Measurements from ENCODE around the gene SND1.

The SND1 gene

DNA sequence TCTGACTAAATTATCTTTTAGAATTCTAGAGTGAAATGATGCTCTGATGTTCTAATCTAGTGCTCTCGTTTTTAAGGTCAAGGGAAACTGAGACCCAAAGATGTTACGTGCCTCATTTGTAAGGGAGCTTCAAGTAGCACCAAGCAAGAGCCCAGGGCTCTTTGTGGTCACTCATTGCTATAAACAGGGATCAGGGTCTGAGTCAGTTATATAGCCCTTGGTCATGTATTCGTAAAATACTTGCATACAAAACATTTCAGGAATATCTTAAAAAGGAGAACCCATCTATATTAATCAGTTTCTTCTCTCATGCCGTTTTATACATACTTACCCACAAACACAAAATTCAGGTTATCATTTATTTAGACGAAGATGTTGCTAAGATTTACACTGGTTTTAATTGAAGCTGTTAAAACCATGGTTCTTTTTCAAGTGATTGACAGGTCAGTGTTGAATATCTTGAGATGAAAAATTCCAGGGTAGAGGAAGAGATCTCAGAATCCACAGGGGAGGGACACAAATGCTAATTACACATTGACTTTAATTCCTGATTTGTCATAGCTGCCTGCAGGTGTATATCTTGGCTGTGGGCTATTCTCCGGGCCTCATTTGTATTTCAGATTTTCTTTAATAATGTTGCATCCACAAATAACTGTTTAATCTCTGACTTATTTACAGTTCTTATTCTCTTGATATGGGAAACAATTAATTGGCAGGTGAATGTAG, 188.4 kb downstream of the SND1 start:
- no peak for DNase-seq

DNA sequence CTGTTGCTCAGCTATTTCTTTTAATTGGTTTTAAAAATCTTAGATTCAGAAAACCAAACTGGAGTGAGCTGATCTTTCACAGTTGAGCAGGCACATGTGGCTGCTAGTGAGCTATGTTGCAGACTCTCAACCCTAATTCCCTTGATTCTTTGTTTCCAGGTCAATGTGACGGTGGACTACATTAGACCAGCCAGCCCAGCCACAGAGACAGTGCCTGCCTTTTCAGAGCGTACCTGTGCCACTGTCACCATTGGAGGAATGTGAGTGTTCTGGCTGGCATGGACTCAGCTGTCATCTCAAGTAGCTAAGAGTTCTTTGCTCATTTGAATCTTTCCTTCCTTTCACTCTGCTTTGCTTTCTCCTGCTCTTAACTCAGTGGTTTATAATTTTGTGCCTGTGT, 192.2 kb downstream of the SND1 start:
- no peak for DNase-seq

DNA sequence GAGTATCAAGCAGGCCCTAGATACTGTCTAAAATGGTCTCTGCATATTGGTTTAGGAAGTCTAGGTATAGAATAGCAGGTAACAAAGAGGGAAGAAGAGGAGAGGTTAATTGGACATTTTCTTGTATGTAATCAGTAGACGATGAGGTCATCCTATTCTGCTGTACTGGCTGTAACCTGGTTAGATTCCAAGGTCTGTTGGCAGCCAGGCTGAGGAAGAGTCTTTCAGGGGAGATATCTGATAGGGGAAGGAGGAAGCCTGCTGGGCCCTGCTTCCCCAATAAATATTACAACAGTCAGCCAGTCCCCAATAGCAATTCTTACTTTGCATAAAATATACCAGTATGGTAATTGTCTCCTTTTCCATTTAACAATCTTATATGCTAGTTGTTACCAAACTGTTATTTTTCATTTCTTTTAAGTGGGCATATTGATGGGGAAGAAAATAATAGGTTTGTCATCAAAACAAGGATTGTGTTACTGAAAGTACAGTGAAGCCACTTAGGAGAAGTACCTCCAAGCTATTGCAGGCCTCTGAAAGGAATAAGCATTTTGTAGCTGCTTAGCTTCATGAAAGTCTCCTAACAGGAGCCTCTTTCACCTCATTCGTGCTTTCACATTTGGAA, 192.8 kb downstream of the SND1 start:
- DNase-seq, result peak; percentile 29

DNA sequence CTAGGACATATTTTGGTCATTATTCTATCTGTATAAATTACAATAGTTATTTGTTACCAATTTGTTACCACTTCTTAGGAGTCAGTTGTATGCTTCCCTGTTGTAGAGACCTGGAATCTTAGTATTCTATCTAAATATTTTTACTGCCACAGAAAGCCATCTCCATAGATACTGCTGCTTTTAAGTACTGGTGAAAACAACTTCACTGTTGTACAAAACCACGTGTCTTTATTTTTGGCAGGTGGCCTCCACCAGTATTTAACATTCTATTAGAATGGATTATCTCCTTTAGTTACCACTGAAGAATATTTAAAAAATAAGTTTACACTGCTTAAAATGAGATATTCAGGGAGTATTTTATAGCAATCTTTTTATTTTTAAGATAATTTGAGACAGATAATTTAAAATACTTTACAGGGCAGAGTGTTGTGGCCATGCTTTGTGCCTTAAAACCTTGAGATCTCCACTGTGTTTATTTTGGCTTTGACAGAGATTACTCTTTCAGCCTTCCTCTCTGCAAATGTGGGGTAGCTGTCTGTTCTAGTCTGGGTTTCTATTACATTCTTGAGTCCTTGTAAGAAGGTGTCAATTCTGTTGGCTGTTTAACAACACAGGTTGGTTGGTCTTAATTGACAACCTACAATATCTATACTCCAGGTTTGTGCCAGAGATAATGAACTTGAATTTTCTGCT, 193.7 kb downstream of the SND1 start:
- DNase-seq, result no peak

DNA sequence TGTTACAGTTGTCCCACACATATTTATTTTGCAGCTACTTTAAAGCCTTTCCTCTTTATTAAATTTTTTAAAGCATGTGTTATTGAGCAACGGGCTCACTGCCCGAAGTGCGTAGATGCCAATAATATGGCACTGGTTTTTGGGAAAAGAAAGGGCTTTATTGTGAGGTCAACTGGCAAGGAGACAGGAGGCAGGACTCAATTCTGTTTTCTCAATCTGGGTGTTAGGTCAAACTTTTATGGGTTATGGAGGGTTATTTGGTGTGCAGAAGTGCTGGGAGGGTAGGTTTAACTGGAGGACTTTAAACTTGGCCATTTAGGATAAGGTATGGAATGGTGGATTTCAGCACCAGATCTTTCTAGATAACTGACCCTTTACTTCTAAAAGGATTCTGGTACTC, 195.6 kb downstream of the SND1 start:
- no peak for DNase-seq

DNA sequence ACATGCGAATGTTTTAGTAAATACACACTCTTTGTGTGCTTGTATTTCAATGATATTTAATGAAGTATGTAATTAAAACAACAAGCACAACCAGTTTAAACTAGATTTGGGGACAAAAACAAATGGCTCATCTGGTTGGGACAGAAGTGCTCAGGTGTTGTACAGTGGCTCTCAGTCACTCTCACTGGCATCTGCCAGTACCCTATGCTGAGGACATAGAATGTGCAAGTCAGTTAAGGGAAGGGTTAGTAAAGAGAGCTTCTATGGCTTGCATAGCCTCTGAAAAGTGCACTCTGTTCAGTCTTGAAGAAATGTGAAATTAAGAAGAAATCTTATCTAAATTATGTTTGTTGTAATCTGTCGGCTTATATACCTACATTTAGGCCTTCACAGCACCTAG, 196.2 kb downstream of the SND1 start:
- DNase-seq, result no peak

DNA sequence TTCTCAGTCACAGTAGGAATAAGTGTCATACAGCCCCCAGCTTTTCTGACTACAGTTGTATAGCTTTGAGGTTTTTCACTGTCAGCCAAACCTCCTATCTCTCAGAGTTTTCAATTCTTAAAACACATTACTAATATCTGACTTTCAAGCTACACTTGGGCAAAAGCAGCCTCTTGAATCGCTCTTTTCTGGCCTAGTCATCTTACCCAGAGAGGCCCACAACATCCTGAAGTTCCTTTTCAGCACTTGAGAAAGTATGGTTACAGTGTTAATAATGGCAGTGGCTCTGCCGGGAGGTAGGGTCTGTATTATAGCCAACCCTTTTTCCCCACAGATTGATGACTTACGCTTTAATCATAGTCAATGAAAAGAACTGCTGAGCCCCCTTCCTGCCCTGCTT, 198.2 kb downstream of the SND1 start:
- DNase-seq, result no peak

DNA sequence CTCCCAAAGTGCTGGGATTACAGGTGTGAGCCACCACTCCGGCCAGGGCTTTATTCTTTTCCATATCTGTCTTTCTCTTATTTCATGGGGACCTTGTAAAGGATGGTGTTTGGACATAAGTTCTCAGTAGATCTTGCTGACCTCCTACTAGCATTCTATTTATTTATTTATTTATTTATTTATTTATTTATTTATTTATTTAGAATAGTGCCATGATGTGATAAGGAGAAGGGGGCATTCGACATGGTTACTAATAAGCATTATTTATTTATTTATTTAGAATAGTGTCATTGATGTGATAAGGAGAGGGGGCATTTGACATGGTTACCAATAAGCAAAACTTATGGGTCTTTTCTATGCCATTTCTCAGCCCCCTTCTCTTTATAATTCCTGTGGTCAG, 202.4 kb downstream of the SND1 start:
- no peak for DNase-seq

DNA sequence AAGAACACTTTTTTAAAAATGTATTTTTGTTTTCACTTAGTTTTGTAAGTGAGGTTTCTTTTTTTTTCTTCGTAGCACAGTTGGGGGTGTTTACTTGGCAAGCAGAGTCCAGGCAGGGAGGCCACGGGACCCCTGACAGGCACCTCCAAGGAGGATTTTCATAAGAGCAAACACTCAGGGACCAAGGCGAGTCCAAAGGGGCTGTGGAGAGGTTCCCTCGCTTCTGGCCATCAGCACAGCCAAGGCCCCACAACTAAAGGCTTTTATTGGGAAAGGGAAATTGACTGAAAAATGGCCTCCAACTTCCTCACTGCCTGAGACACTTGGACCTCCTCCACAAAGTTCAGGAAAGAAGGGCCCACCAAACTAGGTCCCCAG, 205.5 kb downstream of the SND1 start:
- no peak for DNase-seq

DNA sequence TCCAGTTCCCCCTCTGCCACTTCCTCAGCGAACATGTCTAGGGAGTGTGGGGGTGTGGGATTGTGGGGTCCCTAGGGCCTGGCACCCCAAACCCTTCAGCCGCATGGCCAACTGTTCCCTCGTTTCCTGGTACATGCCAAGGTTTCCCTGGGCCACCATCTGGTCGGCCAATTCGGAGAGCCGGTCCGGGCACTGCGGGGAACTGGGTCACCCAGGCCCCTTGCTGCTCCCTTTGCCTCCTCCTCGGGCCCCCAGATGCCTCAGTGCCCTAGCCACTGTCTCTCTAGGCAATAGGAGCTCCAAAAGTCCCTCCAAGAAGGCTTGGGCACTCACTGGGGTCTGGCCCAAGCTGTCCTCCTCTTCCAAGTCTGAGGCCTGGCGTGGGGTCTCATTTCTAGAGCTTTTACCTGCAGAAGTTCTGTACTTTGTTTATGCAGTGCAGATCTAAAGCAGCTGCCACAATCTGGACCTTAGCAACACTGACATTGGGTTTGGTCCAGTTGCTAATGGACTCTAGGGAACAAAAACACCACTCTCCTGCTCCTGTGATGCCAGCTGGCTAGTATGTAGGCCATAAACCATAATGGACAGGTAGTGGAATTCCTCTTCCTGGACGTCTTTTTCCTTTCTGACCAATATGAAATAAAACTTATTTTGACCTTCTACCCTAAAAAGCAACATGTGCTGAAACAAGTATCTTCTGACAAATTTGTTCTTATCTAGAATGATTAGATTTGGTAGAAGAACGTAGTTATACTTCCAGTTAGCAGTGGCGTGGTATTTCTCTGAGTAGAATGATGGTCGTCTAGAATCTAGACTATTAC, 206.3 kb downstream of the SND1 start:
- no peak for DNase-seq

DNA sequence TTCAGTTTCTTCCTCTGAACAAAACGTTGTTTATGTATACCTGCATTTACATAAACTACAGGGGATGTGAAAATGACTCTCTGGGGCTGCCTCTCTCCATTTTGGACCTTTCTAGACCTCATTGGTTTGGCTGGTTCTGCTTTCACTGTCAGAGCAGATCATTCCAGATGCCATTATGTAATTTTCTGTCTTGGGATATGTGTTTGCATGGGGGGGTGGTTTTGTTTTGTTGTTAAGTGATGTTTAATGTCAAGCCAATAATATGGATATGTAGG, 206.9 kb downstream of the SND1 start:
- DNase-seq, result no peak

DNA sequence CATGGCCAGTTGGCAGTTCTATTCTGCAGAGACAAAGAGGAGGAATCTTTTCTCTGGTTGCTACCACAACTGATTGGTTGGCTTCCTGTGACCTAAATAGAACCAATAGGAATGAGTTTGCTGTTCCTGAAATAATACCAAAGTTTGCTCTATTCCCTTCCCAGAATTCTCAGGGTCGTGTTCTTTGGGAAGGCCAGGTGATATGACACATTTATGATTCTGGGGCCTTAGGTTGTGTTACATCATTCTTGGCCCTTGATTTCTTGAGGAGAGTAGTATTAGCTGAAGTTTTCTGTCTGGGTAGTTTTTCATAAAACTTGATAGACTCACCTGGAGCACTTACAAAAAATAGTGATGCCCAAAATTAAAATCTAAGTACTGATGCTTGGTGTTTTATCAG, 207.3 kb downstream of the SND1 start:
- DNase-seq, result no peak

DNA sequence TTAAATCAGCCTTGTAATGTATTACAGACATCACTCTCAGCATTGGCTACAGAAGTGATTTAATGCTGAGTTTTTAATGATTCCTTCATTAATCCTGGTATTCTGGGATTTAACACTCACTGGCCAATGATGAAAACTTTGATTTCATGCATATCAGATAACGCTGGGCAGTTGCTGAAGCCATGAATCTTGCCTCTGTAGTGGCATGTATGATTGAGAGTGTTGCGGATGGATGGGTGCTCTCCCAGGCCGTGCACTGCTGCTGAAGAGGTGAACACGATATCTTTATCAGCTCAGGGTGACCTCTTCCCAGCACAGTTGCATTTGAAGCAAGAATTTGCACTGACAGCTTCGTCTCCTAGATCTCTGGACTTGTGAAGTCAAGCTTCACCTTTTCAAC, 210.5 kb downstream of the SND1 start:
- no peak for DNase-seq

DNA sequence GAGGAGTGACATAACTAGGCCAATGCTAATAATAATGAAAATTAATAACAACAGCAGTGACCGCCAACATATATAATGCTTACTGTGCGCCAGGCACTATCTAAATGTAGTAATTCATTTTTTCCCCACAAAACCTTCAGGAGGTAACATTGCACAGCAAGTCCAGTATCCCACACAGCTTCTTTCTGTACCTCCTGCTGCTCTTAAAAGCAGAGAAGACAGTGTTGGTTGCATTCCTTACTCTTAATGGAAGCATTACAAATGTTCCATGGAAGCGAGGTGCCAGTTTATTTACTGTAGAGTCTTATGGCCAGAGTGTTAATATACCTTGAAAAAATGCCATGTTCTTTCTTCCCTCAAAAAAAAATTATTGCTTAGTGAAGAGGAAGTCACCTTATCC, 211.1 kb downstream of the SND1 start:
- DNase-seq, result no peak

DNA sequence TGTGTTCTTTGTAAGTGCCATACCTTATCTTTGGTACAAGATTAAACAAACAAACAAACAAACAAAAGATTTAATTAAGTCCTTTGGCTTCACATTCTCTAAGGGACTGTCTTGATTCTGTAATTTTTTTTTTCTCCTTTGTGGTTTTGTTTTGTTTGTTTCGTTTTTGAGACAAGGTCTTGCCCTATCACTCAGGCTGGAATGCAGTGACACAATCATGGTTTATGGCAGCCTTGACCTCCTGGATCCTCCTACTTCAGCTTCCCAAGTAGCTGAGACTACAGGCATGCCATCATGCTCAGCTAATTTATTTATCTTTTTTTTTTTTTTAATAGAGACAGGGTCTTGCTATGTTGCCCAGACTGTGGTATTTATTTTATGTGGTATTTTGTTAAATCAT, 213.5 kb downstream of the SND1 start:
- no peak for DNase-seq

DNA sequence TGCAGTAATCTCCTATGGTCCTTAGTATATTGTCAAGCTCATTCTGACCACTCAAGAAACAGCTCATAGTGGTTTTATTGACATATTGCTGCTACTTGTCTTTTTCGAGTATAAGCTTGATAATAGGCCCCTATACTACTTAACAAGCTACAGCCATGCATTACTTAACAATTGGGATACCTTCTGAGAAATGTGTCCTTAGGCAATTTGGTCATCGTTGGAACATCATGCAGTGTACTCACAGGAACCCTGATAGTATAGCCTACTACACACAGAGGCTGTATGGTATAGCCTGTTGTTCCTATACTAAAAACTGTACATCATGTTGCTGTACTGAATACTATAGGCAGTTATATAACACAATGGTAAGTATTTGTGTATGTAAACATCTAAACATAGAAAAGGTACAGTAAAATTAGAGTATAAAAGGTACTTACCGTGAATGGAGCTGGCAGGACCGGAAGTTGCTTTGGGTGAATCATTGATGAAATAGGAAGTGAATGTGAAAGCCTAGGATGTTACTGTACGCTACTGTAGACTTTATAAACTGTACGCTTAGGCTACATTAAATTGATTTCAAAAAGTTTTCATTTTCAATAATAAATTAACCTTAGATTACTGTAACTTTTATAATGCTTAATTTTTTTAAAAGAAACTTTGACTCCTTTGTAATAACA, 218.4 kb downstream of the SND1 start:
- DNase-seq, result no peak

DNA sequence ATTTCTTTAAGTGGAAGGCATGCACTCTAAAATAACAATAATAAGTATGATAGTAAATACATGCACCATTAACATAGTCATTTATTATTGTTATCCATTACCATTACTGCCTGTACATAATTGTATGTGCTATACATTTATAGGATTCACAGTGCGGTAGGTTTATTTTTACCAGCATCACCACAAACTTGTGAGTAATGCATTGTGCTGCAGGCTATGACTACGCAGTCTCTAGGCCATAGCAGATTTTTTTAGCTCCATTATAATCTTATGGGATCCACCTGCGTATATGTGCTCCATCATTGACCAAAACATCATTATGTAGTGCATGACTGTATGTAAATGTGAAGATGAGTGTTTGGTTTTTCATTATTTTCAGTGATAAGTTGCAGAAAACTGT, 219.2 kb downstream of the SND1 start:
- no peak for DNase-seq

DNA sequence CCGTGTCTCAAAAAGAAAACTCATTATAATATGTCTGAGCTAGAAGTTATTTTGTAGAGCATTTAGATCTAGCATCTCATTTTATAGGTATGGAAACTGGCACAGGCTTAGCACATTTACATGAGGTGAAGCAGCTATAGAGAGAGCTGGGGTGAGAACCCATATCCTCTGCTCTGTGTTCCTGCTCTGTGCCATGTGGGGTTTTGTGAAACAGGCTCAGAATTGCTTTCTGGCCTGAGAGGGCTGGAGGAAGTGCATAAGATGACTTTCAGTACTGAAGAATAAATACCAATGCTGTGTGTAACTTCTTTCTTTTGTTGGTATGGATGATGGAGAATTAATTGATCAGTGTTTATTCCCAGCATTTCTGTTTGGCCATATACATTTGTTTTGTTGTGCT, 220.1 kb downstream of the SND1 start:
- no peak for DNase-seq

DNA sequence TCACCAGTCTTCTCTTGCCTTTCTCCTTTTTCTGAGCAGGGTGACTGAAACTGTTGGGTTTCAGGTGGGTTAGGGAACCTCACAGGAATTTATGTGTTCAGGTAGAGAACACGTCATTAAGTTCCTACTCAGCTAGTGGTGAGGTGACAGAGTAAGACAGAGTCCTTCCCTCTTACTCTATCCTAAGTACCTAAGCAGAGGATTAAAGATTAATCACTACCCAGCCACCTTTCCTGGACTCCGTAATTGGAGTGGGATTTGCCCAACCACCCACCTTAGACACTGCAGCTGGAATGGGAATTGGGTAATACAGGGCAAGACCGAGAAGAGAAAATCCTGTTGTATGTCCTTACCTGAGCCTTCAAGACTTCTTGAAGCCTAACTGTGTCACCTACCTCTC, 221.2 kb downstream of the SND1 start:
- DNase-seq, result no peak

DNA sequence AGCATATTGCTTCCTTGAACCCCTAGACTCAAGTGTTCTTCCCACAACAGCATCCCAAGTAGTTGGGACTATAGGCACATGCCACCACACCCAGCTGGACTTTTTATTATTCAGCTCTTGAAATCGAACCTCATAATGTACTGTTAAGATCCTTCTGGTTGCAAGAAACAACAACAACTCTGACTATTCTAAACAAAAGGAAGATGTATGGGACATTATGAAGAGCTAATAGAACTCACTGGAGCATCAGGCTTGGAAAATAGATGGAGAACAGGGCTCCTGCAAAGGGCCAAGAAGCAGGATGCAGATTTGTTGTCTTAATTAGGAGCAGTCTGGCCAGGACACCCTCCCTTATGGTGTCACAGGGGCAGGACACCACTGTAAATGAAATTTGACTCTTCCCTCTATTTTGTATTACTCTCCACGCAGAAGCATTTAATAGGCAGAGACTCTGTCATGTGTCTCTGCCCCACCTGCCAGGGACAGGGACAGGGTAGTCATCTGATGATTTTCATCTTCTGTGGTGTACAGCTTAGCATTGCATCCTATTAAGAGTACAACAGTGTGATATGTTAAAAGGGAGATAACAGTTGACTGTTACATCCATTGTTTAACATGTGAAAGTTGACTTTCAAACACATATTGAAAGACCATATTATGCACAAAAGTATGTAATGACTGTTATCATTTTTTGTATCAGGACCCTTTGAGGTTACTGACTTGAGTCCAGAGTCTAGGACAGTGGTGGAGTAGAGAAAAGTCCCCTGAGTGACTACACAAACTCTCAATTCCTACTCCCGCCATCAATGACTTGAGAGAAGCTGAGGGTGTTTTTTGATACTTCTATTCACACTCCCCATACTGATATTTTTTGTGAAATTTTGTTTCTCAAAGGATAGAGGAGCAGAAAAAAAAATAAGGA, 222.0 kb downstream of the SND1 start:
- no peak for DNase-seq

DNA sequence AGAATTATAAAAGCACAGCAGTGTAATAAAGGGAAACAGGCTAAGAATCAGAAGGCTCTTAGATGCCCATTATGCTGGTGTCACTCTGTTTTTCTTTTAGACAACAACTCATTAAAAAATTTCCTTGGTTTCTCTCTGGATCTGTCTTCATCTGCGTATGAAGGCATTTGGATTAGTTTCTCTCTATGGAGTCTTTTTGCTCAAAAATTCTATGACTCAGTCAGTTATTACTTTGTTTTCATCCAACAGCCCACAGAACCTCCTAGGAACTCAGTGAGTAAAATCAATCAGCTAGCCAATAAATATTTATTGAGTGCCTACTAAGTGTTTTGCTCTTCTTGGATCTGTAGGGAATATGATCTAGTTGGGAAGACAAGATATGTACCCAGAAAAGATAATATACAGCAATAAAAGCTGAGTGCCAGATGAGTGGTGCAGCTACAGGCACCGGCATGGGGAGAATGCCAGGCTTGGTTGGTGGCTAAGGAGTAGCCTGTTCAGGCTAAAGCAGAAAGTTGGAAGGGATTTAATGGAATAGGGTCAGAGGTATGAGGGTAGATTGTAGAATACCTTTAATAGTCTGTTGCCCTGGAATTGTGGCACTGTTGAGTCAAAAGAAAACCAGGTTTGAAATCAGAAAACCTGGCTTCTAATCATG, 223.1 kb downstream of the SND1 start:
- DNase-seq, result no peak

DNA sequence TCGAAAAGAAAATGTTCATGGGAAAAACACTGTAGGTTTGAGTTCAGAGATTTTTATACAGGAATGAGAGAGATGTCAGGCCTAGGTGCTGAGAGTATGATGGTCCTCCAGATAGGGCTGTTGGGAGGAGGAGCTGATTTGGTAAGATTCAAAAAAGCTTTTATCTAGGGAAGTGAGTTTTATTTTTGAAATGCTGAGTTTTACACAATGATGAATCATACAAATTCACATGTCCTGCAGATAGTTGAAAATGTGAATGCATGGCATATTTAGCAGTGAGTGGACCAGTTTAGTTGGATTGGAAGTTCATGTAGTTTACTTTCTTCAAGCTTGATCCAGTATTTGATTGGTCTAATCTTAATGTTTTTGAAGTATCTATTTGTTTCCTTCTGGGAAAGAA, 224.4 kb downstream of the SND1 start:
- DNase-seq, result no peak

All from NCI-H2081 treated with DMSO at 0.1 percent for 48 hours (cell line).